Measurements from ENCODE around the gene HIBADH.

The HIBADH gene

DNA sequence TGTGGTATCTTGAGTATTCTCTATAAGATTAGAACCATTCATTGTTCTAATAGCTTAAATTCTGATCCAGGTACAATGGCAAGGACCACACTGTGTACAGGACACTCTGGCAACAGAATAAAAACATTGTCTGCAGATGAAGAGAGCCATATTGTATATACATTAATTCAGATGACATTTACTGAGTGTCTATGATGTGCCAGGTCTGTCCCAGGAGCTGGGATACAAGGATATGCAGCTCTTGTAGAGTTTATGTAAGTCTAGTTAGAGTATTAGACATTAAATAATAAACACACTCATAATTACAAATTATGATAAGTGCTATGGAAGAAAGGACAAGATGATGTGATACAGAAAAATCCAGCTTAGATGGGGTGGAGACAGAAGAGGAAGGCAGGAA is 184.1 kb downstream of the HIBADH start:
- no peak for DNase-seq

GRCh38 chr7:27478084-27478483 is 184.6 kb downstream of the HIBADH start:
- DNase-seq: no peak

GRCh38 chr7:27476493-27476892 is 186.2 kb downstream of the HIBADH start:
- DNase-seq: no peak

Measured in KG1 (cell line).